PFSK-1 (cell line): ENCODE results near the gene PGBD5.

Experiments
- FOXP2 ChIP-seq: optimal IDR thresholded peaks from 2 replicates; pipeline ENCODE3; 2011; ENCODE audit warnings: borderline replicate concordance, control low read depth, inconsistent platforms; ENCODE audit not compliant: insufficient read depth; ENCODE audit errors: extremely low read length, extremely low read depth
- POLR2AphosphoS5 ChIP-seq: IDR thresholded peaks from 2 replicates; pipeline ENCODE4 v1.6.1; 2012; ENCODE audit warnings: low read depth, mild to moderate bottlenecking, control low read depth, low read length, moderate library complexity
- SIN3A ChIP-seq: IDR thresholded peaks from 2 replicates; pipeline ENCODE4 v1.6.1; 2012; ENCODE audit warnings: mild to moderate bottlenecking, low read length, moderate library complexity, borderline replicate concordance; ENCODE audit not compliant: insufficient read depth
- TAF1 ChIP-seq: IDR thresholded peaks from 2 replicates; pipeline ENCODE4 v1.6.1; 2012; ENCODE audit warnings: low read length, control low read depth, borderline replicate concordance; ENCODE audit not compliant: insufficient read depth
- TF ChIP-seq, protein P1 (sequence below), 2 experiments: IDR thresholded peaks; 2 replicates each; pipeline versions ENCODE4 v1.6.1 to v1.8.0; 2011 to 2012; ENCODE audit warnings: low read depth in 2 of 2, low read length in 2 of 2, control low read depth in 1 of 2, inconsistent platforms in 1 of 2, mild to moderate bottlenecking in 1 of 2, moderate library complexity in 1 of 2; ENCODE audit not compliant: insufficient read depth in 1 of 2

The PGBD5 gene

DNA sequence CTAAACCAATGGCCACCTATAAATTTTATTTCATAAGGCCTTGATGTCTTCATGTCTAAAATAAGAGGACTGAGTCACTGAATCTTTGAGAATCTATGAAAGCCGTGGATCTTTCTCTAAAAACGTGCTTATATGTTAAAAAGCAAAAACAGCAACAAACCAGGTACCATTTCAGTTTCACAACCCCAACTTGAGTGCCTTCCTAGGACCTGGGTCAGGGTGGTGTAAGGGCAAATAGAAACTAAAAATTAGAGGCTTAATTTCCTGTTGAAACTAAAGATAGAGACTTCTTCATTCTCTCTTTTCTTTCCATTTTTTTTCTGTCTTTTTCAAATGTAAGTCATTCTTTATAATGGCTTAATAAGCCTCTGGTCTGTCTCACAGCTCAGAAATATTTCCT, 27.2 kb upstream of the PGBD5 start:
- TF ChIP-seq POLR2AphosphoS5 (no peak), TAF1 (no peak), FOXP2 (no peak), SIN3A (no peak)
- TF ChIP-seq, protein P1, sequence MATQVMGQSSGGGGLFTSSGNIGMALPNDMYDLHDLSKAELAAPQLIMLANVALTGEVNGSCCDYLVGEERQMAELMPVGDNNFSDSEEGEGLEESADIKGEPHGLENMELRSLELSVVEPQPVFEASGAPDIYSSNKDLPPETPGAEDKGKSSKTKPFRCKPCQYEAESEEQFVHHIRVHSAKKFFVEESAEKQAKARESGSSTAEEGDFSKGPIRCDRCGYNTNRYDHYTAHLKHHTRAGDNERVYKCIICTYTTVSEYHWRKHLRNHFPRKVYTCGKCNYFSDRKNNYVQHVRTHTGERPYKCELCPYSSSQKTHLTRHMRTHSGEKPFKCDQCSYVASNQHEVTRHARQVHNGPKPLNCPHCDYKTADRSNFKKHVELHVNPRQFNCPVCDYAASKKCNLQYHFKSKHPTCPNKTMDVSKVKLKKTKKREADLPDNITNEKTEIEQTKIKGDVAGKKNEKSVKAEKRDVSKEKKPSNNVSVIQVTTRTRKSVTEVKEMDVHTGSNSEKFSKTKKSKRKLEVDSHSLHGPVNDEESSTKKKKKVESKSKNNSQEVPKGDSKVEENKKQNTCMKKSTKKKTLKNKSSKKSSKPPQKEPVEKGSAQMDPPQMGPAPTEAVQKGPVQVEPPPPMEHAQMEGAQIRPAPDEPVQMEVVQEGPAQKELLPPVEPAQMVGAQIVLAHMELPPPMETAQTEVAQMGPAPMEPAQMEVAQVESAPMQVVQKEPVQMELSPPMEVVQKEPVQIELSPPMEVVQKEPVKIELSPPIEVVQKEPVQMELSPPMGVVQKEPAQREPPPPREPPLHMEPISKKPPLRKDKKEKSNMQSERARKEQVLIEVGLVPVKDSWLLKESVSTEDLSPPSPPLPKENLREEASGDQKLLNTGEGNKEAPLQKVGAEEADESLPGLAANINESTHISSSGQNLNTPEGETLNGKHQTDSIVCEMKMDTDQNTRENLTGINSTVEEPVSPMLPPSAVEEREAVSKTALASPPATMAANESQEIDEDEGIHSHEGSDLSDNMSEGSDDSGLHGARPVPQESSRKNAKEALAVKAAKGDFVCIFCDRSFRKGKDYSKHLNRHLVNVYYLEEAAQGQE (IDR thresholded peaks at IDR 0.05; ENCODE audit: insufficient read depth in 1 of 2, low read depth in 2 of 2, low read length in 2 of 2): no peak

DNA sequence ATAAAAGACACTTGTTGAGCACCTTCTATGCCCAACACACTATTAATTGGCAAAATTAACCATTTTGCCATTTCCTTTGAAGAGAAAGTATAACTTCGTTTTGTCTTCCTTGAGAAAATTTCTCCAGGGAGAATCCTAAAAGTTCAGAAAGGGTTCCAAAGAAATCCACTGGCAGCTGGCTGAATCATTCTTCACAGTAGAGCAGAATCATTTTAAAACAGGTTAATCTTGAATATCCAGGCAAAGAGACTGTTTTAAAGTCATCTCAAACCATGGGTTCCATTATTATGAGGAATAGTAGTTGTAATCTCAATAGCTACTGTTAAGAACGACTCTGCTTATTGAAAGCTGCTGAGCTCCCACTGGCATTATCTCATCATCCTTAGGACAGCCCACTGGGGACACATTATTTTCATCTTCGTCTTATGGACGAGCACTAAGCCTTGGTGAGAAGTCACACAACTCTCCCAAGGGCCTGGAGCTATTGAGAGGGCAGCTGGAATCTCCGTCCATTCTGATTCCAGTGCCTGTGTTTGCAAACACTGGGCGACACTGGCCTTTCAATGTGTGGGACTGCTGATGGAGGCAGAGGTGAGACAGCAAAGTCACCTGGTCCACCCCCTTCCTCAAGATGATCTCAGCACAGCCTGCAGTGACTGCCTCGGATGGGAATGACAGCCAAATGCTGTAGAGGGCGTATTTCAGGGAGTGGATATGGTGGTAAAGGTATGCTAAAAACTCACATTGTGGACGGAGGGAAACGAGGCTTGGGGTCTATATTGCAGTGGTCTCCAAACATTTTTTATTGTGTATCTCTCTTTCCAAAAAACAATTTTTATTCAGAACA, 15.3 kb upstream of the PGBD5 start:
- no peak for TF ChIP-seq TAF1
- TF ChIP-seq, protein P1 (IDR thresholded peaks at IDR 0.05; ENCODE audit: insufficient read depth in 1 of 2, low read depth in 2 of 2, low read length in 2 of 2): no peak
- TF ChIP-seq FOXP2: no peak

DNA sequence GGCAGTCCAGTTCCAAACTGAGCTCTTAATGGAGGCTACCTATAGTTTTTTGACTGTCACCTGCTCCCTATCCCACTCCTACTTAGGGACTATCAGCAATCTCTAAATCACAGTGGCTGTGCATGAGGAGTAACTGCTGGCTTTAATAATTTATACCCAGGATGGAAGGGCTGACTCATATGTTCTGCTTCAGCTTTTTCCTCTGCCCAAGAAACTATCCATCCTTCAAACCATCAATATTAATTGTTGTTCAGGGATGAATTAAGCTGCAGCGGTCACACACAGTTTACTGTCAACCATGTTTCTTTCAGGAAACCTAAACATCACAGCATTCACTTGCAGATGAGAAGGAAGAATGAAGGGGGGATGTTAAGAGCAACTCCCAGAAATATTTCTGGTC, 9.0 kb upstream of the PGBD5 start:
- TF ChIP-seq POLR2AphosphoS5 (no peak), FOXP2 (no peak), TAF1 (no peak), SIN3A (no peak)
- TF ChIP-seq, protein P1 (IDR thresholded peaks at IDR 0.05; ENCODE audit: insufficient read depth in 1 of 2, low read depth in 2 of 2, low read length in 2 of 2): no peak

DNA sequence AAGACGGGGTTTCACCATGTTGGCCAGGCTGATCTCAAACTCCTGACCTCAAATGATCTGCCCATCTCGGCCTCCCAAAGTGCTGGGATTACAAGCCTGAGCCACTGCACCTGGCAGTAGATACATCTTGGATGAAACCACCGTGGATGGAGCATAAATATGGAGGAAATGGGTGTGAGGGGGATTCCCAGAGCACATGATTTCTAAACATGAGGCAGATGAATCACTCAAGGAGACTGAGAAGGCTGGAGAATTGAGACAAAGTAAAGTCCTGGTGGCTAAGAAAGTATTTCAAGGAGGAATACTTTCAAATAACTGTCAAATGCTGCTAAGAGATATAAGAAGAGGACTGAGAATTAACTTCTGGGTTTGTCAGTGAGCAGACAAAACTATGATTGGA, 5.4 kb upstream of the PGBD5 start:
- TF ChIP-seq TAF1 (no peak), SIN3A (no peak), POLR2AphosphoS5 (no peak), FOXP2 (no peak)
- TF ChIP-seq, protein P1 (IDR thresholded peaks at IDR 0.05; ENCODE audit: insufficient read depth in 1 of 2, low read depth in 2 of 2, low read length in 2 of 2): no peak
